ENCODE data around the gene RGS14.
A peak's percentile ranks its signal among the peaks of the same experiment; 100 is the strongest.

The RGS14 gene

DNA sequence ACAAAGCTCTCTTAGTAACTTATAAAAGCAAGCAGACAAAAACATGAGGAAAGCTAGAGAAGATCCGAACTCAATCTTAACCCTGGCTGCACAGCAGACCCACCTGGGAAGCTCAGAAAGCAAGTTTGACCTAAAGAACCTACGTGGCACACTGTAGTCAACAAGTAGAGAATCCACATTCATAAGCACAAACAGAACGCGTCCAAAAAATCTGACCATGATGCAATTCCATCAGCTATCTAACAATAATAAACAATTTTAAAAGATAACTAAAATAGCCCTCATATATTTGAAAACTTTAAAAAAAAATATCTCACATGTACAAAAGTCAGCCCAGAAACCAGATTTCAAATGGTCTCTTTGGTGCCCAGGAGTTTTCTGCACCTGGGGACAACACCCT is 10.9 kb upstream of the RGS14 start:
- H3K4me3 ChIP-seq (ENCODE audit: low read depth, low read length) = no peak overlapping the region
- TF ChIP-seq, protein P1, sequence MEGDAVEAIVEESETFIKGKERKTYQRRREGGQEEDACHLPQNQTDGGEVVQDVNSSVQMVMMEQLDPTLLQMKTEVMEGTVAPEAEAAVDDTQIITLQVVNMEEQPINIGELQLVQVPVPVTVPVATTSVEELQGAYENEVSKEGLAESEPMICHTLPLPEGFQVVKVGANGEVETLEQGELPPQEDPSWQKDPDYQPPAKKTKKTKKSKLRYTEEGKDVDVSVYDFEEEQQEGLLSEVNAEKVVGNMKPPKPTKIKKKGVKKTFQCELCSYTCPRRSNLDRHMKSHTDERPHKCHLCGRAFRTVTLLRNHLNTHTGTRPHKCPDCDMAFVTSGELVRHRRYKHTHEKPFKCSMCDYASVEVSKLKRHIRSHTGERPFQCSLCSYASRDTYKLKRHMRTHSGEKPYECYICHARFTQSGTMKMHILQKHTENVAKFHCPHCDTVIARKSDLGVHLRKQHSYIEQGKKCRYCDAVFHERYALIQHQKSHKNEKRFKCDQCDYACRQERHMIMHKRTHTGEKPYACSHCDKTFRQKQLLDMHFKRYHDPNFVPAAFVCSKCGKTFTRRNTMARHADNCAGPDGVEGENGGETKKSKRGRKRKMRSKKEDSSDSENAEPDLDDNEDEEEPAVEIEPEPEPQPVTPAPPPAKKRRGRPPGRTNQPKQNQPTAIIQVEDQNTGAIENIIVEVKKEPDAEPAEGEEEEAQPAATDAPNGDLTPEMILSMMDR (IDR thresholded peaks at IDR 0.05; ENCODE audit: low read depth, low read length) = no peak
- no peak for DNase-seq (ENCODE audit: low read depth, low spot score)
- in situ Hi-C loops (cut with HindIII; ENCODE audit: low sequenced_read_pairs) = no loop called here

DNA sequence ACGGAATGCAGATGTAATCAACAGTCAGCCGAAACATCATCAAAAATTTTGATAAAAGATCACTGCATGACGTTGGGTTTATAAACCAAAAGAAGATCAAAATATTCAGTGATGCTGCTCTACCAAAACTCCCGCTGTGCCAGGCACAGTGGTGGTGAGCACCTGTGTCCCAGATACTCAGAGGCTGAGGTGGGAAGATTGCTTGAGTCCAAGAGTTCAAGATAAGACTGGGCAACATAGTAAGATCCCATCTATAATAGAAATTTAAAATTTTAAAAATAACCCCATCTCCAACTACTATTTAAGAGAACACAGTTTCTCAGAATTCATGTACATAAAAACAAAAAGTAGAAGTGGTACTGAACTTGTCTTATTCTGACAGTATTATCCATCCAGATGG is 10.0 kb upstream of the RGS14 start:
- no peak overlapping the region for H3K4me3 ChIP-seq (ENCODE audit: low read depth, low read length)
- TF ChIP-seq, protein P1 (IDR thresholded peaks at IDR 0.05; ENCODE audit: low read depth, low read length) = no peak
- no peak for DNase-seq (ENCODE audit: low read depth, low spot score)
- in situ Hi-C loops (cut with HindIII; ENCODE audit: low sequenced_read_pairs) = no loop called here

DNA sequence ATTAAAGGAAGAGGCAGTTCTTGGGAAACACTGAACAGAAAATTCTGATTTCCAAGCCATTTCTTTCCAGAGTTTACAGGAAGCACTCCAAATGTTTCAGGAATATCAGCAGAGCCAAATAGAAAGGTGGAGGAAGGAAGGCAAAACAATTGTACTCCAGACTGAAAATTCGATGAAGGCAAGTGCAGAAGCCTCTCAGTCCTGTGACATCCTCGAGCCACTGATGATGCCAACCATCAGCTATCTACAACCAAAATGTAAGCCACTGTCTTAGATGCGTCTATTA is 8.4 kb upstream of the RGS14 start:
- in situ Hi-C loops (cut with HindIII; ENCODE audit: low sequenced_read_pairs) = no loop called here
- TF ChIP-seq, protein P1 (IDR thresholded peaks at IDR 0.05; ENCODE audit: low read depth, low read length) = no peak
- DNase-seq (ENCODE audit: low read depth, low spot score) = no peak
- H3K4me3 ChIP-seq (ENCODE audit: low read depth, low read length) = no peak overlapping the region

DNA sequence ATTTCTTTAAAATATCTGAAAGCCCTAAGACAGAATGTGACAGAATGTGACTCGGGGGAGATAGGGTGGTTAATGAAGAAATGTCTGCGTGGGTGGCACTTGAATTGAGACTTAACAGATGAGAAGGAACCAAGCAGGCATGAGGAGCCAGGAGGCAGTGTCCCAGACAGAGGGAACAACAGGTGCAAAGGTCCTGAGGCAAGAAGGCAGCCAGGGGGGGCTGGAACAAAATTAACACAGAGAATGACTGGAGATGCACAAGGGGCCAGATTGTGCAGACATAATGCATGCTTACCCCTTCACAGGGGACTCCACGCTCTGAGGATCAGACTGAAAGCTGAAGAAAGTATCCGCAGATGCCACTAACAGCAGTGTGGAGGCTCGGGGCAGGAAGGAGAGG is 8.0 kb upstream of the RGS14 start:
- H3K4me3 ChIP-seq (ENCODE audit: low read depth, low read length) = no peak overlapping the region
- in situ Hi-C loops (cut with HindIII; ENCODE audit: low sequenced_read_pairs) = no loop called here
- TF ChIP-seq, protein P1 (IDR thresholded peaks at IDR 0.05; ENCODE audit: low read depth, low read length) = no peak
- DNase-seq (ENCODE audit: low read depth, low spot score) = no peak

GRCh38 chr5:177350776-177351391 is 6.8 kb upstream of the RGS14 start:
- in situ Hi-C loops (cut with HindIII; ENCODE audit: low sequenced_read_pairs) = no loop called here
- no peak for DNase-seq (ENCODE audit: low read depth, low spot score)
- peak overlapping the region; percentile 83 for H3K4me3 ChIP-seq (ENCODE audit: low read depth, low read length)
- TF ChIP-seq, protein P1 (IDR thresholded peaks at IDR 0.05; ENCODE audit: low read depth, low read length) = no peak

DNA sequence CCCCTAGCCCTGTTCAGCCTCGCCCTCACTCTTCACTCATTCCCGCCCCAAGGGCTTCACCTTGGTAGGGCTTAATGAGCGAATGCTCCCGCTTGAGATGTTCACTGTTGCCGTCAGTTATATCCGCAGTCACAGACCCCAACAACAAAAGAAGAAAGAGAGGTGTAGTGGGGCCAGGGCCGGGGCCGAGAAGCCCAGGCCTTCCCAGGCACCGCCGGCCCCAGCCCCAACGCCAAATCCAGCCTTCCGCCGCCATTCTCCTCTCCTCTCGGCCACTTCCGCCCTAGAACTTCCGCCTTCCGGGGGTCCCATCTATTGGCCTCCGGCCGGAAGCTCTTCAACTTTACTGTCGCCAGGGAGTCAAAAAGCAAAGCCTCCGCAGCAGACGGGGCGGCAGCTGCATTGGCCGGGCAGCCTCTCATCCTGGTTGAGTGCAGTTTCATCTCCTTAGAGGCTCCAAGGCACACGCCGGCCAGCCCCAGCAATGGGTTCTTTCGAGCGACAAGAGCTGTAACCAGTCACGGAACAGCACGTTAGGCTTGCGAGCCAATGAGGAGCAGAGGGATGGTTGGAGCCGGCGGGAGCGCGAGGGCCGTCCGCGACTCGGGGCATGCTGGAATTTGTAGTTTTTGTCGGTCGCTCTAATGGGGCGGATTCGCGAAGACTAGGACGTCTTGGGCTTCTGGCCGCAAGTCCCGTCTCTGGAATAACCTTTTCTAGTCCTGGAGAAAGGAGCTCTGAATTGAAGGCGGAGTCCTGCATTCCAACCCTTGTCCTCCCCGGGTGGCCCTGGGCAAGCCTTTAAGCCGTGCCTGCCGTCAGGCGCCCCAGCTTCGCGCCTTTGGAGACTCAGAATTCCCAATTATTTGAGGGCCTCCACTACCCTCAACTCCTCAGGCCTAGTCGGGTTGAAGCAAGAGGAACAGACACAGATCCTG is 6.1 kb upstream of the RGS14 start, which contains the start of gene LMAN2:
LMAN2 (minus strand) TSS at position 277 of the 938 bp plus-strand sequence; CDS start at position 256, 21 bp downstream.
- TF ChIP-seq, protein P1 (IDR thresholded peaks at IDR 0.05; ENCODE audit: low read depth, low read length) = no peak
- peak within 1 kb of the TSS; percentile 83 for H3K4me3 ChIP-seq (ENCODE audit: low read depth, low read length)
- in situ Hi-C loops (cut with HindIII; ENCODE audit: low sequenced_read_pairs) = no loop called here

More for the DNA sequence above, 6.1 kb upstream of the RGS14 start, which contains the start of gene LMAN2:
- peak; percentile 96 for DNase-seq (ENCODE audit: low read depth, low spot score)

Data from astrocyte of the spinal cord (primary cell).